Lower leg skin (tissue), 3 donors: ENCODE measurements around the gene LRRIQ1.

Experiments used
- POLR2A ChIP-seq, 2 donors: fragments of 450-650 bp; IDR thresholded peaks; one replicate each; pipeline ENCODE4 v1.6.1; 2016 to 2017; ENCODE audit warnings: antibody characterized with exemption in 2 of 2, mild to moderate bottlenecking in 1 of 2, moderate library complexity in 1 of 2
- TF ChIP-seq, protein P1 (sequence below), 3 donors: fragments of 450-650 bp; IDR thresholded peaks; one replicate each; pipeline ENCODE4 v1.5.1; 2016; ENCODE audit warnings: antibody characterized with exemption in 3 of 3, mild to moderate bottlenecking in 3 of 3, moderate library complexity in 2 of 3

DNA sequence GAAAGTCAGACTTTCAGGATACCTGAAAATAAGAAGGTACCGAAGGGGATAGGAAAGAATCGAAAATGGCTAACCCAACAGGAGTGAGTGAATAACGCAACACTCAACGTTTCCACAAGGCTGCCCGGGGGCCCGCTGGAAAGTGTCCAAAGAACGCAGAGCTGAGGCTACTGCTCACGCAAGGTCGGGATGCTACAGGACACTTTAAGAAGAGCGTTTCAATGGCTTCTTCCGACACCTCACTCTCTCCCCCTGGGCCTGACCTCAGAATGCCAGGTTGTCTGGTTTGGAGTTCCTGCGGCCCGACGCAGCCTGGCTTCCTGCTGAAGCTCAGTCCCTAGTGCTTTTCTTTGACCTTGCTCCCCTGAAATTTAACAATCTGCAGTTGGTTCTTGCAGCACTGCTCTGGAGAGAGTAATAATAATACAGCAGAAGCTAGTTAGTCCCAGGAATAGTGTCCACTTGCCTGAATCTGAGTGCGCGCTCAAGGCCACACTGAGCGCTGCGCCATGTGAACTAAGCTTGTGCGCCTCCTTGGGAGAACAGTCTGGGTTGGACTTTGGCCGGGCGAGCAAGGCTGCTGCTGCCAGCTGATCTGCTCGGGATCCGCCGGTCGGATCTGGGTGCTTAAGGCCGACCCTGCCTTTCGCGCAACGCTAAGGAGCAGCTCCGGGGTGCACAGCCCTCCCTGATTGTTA lies 241.9 kb downstream of the LRRIQ1 start:
- TF ChIP-seq POLR2A (IDR thresholded peaks at IDR 0.05) = no peak
- TF ChIP-seq, protein P1, sequence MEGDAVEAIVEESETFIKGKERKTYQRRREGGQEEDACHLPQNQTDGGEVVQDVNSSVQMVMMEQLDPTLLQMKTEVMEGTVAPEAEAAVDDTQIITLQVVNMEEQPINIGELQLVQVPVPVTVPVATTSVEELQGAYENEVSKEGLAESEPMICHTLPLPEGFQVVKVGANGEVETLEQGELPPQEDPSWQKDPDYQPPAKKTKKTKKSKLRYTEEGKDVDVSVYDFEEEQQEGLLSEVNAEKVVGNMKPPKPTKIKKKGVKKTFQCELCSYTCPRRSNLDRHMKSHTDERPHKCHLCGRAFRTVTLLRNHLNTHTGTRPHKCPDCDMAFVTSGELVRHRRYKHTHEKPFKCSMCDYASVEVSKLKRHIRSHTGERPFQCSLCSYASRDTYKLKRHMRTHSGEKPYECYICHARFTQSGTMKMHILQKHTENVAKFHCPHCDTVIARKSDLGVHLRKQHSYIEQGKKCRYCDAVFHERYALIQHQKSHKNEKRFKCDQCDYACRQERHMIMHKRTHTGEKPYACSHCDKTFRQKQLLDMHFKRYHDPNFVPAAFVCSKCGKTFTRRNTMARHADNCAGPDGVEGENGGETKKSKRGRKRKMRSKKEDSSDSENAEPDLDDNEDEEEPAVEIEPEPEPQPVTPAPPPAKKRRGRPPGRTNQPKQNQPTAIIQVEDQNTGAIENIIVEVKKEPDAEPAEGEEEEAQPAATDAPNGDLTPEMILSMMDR (IDR thresholded peaks at IDR 0.05) = no peak
